Measurements from ENCODE around the gene SSNA1.
A peak's percentile ranks its signal among the peaks of the same experiment; 100 is the strongest.

SSNA1 gene

GRCh38 chr9:137201205-137201868 lies 12.9 kb downstream of the SSNA1 start:
- DNase-seq = no peak

- DNase-seq = no peak
Observed at GRCh38 chr9:137202966-137203365, 14.5 kb downstream of the SSNA1 start.

GRCh38 chr9:137204731-137205125 lies 16.3 kb downstream of the SSNA1 start:
- DNase-seq = no peak

DNA sequence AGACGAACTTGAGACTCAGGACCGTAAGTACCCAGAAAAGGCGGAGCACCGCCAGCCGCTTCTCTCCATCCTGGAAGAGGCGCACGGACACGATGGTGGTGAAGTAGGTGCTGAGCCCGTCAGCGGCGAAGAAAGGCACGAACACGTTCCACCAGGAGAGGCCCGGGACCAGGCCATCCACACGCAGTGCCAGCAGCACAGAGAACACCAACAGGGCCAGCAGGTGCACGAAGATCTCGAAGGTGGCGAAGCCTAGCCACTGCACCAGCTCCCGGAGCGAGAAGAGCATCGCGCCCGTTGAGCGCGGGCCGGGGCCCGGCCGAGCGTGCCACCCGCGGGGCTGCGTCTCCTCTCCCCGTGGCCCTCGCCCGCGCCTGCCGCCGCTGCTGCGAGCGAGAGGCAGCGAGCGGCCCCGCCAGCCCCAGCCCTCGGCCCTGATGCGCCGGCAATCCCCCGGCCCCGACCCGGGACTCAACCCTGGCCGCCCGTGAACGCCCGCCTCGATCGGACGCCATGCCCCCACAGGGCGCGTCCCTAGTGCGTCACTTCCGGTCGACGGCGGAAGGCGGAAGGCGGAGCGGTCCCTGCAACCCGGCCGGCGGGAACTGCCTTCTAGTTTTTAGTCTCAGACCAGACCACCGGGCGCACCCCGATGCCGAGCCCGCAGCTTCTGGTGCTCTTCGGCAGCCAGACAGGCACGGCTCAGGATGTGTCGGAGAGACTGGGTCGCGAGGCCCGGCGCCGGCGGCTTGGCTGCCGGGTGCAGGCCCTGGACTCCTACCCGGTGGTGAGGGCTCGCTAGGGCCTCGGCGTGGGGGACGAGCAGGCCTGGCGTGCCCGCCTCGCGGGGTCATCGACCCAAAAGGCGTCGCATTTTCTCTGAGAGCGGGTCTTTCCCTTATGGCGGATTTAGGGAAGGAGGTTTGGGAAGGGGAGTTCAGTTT lies 16.9 kb downstream of the SSNA1 start, which contains the start of the genes NDOR1 and TMEM203:
NDOR1 (plus strand) TSS at position 575 of the 944 bp plus-strand sequence; CDS start at position 653, 78 bp downstream.
TMEM203 (minus strand) TSS at position 523 of the 944 bp plus-strand sequence; CDS start at position 289, 234 bp downstream.
- DNase-seq = peak; percentile 13

GRCh38 chr9:137206602-137207001 lies 18.1 kb downstream of the SSNA1 start:
- no peak for DNase-seq

- no peak for DNase-seq
Observed at GRCh38 chr9:137211532-137211931, 23.1 kb downstream of the SSNA1 start.

DNA sequence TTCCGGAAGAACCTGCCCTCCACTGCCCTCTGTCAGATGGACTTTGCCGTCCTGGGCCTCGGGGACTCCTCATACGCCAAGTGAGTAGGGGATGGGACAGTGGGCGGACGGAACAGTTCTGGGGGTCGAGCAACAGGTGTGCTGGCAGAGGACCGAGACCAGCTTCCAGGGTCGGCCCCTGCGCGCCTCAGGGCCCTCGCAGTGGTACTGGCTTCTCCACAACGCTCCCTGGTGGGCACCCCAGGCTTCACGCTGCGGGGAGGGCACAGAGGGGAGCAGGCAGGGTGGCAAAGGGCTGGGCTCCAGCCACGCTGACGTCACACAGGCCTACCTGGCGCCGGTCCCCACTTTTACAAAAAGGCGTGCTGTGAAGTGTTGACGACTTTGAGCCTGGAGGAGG lies 24.0 kb downstream of the SSNA1 start:
- no peak for DNase-seq

GRCh38 chr9:137213160-137214060 lies 24.9 kb downstream of the SSNA1 start:
- no peak for DNase-seq

DNA sequence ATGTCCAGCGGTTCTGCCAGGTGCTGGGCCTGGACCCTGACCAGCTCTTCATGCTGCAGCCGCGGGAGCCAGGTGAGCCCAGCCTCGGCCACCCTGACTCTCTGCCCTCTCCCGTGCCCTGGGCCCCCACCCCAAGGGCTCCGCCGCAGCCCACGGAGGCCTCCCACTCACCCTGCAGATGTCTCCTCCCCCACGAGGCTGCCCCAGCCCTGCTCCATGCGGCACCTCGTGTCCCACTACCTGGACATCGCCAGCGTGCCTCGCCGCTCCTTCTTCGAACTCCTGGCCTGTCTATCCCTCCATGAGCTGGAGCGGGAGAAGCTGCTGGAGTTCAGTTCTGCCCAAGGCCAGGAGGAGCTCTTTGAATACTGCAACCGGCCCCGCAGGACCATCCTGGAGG lies 26.1 kb downstream of the SSNA1 start:
- DNase-seq = no peak

DNA sequence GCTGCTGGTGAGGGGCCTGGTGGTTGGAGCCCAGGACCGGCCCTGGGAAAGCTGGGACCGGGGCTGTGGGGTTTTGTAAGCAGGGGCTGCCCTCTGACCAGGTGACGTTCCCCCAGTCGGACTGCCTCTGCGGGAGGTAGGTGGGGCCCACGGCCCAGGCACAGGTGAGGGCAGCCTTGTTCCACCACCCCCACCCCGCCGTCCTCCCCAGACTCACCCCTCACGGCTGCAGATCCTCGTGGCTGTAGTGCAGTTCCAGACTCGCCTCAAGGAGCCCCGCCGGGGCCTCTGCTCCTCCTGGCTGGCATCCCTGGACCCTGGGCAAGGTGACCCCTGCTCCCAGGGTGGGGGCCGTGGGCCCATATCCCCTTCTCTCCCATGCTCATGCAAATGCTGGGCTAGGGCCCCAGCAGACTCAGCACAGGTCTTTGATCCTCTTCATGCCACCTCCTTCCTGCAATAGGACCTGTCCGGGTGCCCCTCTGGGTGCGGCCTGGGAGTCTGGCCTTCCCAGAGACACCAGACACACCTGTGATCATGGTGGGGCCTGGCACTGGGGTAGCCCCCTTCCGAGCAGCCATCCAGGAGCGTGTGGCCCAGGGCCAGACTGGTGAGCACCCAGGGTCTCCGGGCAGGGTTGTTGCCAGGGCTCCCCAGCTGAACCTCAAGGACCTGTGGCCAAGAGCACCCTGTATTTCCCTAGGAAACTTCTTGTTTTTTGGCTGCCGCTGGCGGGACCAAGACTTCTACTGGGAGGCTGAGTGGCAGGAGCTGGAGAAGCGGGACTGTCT lies 26.9 kb downstream of the SSNA1 start:
- DNase-seq = no peak

DNA sequence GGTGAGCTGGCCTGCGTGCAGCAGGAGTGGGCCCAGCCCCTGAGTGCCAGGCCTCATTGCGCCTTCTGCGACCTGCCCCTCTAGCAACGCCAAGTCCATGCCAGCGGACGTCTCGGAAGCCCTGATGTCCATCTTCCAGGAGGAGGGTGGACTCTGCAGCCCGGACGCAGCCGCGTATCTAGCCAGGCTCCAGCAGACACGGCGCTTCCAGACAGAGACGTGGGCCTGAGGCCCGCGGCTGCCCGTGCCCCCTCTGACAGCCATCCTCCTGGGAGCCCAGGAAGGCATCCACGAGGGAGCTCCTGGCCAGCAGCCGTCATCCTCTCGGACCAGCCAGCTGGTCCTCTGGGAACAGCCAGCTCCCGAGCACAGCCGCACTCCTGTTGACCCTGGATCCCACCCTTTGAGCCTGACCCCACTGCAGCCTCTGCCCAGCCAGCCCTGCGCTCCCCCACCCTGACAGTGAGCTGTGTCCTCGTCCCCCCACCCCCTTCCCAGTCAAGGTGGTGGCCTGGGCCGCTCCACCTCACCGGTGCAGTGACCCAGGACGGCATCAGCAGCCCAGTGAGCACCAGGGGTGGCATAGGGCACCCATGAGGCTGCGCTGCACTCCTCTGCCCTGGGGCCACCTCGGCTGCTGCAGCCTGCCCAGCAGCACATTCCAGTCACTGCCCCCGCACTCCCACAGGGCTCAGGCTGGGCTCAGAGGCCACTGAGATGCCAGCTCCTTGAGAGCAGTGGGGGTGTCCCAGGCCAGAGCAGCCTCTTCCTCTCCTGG lies 27.9 kb downstream of the SSNA1 start:
- no peak for DNase-seq

DNA sequence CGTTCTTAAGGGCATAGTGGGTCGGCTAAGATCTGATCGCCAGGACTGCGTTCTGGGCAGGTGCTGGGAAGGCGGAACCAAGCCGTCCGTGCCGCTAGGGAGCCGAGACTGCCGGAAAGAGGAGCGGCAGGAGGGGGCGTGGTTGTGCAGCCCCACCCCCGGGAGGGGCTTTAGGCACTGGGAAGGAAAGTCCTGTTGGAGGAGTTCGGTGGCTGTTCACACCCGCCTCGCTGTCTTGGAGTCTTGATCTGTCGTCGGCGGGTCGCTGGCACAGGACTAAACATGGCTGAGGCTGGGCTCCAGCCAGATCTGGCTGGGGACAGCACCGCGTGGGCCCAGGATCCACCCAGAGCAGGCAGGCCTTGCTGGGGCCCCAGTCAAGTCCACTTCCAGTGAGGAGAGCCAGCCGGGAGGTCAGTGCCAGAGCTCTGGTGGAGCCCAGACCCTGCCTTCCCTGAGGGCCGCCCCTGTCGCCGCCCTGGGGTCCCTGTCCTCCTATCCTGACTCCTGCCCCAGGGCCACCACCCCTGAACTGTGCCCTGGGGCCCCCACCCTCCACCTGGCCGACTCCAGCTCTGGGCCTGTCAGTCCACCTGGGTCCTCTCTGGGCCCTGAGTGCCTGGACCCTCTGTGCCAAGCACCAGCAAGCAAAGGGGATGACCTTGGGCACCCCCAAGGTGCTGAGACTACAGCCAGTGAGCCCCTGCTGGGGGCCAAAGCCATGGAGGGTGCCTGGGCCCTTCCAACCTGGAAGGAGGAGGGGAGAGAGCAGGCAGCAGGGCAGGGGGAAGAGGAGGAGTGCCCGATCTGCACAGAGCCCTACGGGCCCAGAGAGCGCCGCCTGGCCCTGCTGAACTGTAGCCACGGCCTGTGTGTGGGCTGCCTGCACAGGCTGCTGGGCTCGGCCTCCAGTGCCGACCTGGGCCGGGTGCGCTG lies 29.1 kb downstream of the SSNA1 start:
- DNase-seq = no peak

DNA sequence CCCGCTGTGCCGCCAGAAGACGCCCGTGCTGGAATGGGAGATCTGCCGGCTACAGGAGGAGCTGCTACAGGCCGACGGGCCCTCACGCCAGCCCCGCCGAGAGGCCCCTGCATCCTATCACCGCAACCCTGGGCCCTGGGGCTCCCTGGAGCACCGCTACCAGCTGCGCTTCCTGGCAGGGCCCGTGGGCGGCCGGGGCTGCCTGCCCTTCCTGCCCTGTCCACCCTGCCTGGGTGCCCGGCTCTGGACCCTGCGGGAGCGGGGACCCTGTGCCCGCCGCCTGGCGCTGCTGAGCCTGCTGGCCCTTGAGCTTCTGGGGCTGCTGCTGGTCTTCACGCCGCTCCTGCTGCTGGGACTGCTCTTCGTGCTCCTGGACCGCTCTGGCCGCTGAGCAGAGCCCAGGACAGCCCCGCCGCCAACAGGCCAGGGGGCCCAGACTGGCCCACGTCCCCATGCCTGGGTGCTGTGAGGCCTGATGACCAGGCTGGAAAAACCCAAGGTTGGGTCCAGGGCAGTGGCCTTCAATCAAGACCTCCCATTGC lies 29.8 kb downstream of the SSNA1 start:
- DNase-seq = no peak

DNA sequence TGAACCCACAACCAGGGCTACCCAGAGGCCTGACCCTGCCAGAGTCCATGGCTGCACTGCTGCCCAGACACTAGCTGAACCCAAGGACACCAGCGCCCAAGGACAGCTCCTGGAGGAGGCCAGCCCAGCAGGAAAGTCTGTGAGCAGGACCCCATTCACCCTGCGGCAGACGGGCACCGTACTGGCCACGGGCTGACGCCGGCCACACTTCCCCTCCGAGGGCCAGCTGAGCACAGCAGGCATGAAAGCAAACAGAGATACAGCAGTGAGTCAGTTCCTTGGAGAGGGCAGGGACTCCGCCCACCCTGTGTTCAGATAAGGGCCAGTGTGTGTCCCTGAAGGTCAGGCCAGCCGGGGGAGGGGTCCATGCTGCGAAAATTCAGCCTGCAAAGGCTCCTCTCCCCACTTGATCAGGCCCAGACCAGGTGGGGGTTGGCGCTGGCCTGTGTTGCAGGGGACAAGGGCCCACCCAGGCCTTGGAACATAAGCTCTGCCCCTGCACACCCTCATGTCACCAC lies 30.3 kb downstream of the SSNA1 start:
- DNase-seq = no peak

DNA sequence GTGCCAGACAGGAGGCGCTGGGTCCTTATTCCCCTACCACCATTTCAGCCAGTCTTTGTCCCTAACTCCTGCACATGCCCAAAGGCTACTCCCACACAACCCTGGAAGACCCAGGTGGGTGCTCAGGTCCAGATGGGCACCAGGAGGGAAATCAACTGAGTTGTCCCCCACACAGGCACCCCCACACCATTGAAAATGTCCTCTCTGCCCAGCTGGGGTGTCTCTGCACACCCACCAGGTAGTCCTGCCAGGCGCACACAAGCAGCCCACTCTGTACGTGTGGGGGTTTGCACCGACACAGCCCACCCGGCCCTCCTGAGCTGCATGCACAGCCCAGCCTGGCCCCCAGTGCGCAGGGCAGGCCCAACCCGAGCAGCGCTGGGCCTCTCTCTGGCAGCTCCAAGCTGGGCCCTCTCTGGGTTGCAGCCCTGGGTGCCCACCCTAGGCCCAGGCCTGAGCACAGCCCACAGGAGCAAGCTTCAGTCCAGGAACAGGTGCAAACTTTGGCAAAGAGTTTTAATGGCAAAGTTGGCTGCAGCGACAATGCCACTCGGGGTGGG lies 31.4 kb downstream of the SSNA1 start:
- DNase-seq = no peak

GRCh38 chr9:137220317-137221094 lies 32.0 kb downstream of the SSNA1 start:
- DNase-seq = no peak

- DNase-seq = no peak
Observed at GRCh38 chr9:137221095-137221505, 32.6 kb downstream of the SSNA1 start.

DNA sequence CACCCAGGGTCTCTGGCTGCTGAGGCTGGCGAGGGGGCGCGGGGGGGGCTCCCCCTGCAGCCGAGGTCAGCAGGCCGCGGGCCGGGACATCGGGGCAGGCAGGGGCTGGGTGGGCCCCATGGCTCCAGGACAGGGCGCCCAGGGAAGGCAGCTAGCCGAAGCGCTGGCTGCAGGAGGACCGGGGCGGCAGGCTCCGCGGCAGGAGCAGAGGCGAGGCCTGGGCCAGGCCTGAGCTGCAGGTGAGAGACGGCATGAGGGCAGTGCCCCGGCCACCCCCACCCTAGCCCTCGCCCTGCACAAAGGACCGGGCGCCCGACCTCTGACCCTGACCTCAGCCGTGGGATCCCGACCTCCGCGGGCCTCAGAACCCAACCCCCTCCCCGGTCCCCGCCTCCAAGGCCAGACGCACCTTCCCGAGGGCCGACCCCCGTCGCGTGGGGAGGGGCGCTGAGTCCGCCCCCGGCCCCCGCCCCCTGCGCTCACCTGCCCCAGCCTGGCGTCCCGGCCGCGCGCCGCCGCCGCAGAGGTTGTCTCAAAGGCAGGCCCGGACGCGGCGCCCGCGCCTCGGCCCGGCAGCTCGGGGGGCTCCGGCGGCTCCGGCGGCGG lies 33.1 kb downstream of the SSNA1 start:
- DNase-seq = no peak
